NK-92 (cell line): ENCODE data around the gene FAF2.
"Not testable (repeated sequence)": the region's sequence is repeated elsewhere in the genome, so short reads cannot be mapped to it uniquely, and the experiment has no call there.

Source experiments
- DNase-seq: peaks from one replicate; lab custom pipeline; 2025; ENCODE audit not compliant: unreplicated experiment; lab: John Stamatoyannopoulos, UW

The FAF2 gene

DNA sequence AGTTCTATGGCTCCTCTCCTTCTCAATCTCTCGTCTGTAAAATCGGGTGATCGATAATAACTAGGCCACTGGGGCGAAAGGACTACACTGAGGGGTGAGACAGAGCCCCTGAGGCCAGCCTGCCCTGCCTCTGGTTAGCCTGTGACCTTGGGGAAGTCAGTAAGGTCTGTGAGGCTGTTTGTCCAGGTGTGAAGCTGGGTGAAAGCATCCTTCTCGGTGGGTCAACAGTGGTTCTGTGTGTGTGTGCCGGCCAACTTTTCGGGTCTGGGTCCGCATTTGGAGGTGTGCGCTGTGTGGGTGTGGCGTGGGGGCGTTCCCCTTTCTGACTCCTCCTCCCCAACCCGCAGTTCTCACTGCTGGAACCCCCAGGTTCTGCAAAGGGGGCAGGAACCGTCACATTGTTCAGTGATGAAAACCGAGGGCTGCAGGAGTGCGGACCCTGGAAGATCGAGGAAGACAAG is 94.0 kb downstream of the FAF2 start:
- no peak for DNase-seq

DNA sequence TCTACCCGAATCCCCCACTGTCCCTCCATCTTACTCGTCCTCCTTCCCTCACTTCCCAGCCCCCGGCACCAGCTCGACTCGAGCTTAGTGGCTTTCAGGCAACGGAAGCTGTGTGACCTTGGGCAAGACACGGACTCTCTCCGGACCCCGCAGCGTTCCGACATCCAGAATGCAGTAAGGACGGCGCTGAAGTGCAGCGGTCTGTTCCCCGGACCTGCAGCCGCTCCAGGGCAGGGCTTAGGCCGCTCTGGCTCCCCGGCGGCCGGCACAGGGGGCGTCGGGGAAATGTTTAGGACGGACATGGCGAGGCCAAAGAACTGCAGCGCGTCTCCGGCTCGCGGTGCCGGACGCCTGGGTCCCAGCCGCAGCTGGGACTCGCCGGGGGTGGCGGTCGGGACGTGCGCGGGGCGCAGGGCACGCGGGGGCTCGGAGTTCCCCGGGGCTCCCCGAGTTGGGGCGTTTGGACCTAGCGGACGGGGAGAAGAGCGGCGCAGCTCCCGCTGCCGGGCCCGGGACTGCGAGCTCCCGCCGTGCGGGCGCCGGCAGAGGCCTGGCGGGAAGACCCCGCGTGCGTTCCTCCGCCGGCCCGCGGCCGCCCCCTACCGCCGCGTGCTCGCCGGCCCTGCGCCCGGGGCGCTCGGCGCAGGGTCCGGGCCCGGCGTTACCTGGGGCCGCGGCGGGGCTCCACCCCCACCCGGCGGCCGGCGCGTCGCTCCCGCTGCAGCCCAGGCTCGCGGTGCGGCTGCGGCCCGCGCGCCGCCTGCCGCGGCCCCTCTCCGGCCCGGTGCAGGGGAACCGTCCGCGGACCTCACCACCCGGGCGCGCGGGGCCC is 94.6 kb downstream of the FAF2 start:
- no peak for DNase-seq

DNA sequence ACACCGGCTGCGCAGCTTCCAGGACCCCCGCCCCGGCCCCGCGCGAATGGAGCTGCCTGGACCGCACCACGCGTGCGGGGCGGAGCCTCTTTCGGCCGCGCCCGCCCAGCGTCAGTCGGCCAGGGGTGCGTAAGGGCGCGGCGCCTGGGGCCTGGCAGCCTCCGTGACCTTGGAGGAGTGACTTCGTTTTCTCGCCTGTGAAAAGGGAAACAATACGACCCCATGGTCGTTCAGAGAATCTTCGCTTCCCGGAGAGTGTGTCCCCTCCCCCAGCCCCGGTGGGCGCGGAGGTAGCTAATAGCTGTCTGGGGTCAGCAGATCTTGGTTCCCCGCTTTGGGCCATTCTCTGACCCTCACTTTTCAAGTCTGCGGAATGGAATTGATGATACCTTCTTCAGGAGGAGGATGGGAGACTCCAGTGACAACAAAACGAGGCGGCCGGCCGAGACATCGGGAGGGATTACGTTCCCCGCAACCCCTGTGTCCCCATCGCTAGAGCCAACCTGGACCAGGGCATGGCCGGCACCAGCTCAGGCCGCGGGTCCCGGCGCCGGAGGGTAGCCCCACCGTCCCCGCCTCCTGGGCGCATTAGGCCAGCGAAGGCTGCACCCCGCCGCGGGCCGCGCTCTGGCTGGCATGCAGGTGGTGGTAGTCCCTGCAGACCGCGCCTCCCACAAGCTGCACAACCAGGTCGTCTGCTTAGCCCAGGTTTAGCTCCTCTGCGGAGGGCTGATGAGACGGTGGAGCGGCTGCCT is 95.4 kb downstream of the FAF2 start:
- DNase-seq, result no peak

DNA sequence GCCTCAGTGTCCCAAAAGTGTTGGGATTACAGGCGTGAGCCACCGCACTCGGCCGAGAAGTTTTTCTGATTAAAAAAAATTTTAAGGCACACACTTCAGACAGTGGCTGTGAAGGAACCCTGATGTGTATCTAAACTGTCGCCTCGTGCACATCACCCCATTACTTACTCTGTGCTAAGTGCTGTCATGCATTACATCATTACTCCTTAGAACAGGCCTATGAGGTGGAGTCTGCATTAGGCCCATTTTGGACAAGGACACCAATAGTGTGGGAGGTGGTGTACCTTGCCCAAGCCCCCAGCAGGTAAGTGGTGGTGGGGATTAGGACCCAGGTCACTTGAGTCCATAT is 97.2 kb downstream of the FAF2 start:
- DNase-seq, result no peak

DNA sequence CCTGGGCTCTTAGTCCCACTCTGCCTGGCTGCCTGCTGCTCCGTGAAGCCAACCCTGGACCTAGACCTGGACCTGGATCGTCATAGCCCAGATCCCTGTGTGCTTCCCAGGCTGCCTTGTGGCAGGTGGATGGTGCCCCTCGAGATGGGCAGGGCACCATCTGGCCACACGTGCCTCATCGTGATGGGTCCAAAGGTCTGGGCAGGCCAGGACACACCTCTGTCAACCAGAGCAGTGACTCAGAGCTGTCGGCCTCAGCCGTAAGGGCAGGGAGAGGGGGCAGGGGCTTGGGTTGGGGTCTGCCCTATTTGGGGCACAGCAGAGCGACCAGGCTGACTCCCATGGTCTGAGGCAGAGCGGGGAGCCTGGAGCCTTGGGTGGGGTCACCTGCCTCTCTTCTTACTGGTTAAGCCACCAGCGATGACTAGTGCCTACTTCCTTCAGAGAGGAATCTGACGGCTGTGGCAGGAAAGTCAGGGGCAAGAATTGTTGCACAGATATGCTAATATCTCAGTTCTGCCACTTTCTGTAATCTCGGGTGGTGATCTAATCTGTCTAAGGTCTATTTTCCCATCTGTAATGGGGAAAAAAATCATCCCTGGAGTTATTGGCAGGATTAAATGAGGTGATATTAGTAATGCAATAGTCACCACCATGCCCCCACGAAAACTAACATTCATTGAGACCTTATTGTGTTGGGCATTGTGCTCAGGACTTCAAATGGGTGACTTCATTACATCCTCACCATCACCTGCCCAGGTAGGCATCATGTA is 97.7 kb downstream of the FAF2 start:
- no peak for DNase-seq

DNA sequence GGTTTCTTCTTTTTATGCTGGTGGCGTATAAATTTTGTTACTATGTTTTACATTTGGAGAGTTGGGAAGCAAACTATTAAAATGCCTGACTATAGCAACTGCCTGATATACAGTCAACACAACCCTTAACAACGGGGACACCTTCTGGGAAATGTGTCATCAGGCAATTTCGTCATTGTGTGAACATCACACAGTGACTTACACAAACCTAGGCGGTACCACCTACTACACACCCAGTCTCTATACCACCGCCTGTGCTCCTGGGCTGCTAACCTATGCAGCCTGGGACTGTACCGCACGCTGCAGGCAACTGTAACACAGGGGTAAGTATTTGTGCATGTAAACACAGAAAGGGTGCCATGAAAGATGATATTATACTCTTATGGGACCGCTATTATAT is 99.6 kb downstream of the FAF2 start:
- DNase-seq, result no peak

DNA sequence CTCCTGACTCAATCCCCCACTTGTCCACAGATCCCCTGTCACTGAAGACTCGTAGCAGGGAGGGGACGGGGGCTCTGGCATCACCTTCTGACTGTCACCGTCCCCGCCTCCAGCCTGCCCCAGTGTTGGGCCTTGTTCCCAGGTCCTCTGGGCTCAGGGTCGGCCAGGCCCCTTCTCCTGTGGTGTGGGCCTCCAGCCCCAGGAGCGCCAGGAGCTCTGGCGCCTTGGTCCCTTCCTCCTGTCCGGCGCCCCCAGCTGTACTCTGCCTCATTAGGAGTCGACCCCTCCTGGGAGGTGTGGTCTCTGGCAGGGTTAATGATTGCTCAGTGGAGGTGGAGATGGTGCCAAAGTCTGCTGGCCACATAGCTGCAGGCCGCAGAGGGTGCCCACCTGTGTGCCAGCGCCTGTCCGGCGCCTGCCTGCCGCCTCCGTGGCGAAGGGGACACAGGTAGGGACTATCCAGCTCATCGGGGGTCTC is 100.8 kb downstream of the FAF2 start, which contains the start of gene CDHR2:
Gene CDHR2 (plus strand): TSS at position 376 of the 478 bp plus-strand sequence. CDS start 16,011 bp downstream, outside the sequence.
- DNase-seq, result no peak

DNA sequence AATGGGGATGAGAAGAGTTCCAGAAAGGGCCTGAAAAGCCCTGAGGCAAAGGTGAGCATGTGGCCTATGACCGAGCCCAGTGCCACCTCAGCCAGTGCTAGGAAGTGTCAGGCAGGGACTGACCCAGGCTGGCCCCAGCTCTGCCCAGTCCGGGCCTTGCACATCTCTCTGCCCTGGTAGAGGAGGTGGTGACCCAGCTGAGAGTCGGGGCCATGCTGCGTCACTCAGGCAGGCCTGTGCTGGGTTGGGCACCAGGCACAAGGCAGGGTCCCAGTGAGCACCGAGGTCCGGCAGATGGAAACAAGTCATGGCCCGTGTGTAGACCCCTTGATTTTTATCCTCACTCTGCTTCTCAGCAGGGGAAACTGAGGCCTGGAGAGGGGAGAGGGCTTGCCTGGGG is 101.7 kb downstream of the FAF2 start:
- no peak for DNase-seq

DNA sequence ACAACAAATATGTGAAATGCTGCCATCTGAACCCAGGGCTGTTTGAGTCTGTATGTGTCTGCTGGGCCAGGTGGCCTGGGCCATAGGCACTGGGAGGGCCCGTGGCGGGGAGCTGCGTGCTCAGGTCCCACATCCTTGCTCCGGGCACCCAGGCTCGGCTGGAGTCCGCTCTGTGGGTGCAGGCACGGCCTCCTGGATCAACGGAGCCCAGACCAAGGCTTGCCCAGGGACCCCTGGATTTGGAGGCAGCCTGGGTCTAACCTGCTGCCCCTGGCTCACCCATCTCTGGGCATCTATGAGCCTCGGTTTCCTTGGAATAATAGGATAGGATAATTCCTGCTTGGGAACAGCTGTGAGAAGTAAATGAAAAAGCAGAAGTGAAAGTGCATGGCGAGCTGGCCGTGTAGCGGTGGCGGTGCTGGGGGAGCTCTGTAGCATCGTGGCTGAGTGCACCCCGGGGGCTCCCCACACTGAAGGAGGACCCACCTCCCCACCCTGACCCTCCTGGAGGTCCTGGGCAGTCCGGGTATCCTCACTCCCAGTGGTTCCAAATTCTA is 102.2 kb downstream of the FAF2 start:
- no peak for DNase-seq

DNA sequence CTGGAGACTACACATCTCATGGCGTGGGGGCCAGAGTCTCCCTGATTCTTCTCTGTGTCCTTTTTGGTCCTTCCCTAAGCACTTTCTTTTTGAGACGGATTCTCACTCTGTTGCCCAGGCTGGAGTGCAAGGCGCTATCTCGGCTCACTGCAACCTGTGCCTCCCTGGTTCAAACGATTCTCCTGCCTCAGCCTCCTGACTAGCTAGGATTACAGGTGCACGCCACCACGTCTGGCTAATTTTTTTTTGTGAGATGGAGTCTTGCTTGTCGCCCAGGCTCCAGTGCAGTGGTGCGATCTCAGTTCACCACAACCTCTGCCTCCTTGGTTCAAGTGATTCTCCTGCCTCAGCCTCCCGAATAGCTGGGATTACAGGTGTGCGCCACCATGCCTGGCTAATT is 102.8 kb downstream of the FAF2 start:
- not testable (repeated sequence) for DNase-seq

DNA sequence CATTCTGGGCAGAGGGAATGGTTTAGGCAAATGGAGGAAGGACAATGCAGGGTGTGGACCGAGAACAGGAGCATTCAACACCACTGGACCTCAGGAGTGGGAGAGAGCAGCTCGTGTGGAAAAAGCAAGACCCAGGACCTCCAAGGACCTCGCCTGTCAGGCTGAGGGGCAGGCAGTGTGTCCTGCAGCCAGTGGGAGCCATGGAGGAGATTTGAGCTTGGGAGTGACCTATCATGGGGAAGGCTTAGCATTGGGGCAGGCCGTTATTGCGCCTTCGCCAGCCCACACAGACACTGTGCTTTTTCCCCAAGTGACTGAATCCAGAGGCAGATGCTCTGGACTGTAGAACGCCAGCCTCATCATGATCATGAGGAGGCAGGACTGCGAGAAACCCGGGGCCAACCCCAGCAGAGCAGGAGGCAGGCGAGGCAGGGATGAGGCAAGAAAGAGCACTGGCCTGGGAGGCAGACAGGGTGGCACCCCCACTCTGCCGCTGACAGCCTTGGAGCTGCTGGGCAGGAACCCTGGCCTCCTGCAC is 104.2 kb downstream of the FAF2 start:
- no peak for DNase-seq

DNA sequence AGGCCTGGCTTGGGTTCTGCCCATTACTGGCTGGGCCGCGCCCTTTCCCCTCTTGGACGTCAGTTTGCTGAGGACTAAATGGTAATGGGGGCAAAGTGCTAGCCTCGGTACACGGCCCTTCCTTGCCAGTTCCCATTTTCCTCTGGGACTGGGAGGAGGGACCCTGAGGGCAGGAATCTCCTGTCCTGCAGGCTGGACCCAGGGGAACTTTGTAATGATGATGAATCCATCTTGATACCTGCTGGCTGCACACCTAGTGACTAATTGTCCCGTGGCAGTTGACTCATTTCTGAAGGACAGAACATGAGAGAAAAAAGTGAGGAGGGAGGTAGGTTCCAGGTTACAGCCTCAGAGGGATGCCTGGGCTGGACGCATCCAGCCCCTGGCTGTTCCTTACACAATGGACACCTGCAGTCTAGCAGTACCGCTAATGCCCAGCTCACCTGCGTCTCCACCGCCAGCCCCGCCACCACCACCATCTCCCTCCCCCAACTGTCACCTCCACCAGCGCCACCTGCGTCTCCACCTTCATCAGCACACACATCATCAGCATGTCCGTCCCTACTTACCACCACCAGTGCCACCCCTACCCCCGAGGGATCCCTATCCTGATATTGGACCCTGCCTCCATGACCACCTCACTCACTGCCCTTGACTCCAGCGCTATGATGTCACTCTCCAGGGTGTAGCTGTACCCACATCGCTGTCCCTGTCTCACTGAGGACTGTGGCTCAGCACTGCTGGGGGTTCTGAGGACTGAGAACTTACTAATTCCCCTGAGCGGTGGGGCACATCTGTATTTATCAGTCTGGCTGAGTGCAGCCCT is 105.3 kb downstream of the FAF2 start:
- DNase-seq, result no peak

DNA sequence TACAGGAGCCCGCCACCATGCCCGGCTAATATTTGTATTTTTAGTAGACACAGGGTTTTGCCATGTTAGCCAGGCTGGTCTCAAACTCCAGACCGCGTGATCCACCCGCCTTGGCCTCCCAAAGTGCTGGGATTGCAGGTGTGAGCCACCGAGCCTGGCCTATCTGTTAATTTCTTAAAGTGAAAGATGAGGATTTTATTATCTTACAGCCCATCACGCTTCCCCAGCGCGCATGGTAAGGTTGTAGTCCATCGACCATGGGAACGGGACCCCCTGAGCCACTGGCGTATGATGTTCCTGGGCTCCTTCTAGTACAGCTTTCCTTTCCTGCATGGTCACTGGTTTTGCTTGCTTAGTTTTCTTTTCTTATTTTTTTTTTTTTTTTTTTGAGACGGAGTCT is 109.7 kb downstream of the FAF2 start:
- no peak for DNase-seq
